GM19452 (cell line): ENCODE measurements around the gene VLDLR.

Experiments
- ATAC-seq: cut with Tn5 transposase; IDR thresholded peaks from one replicate; pipeline ENCODE4 v1.9.1; 2021; ENCODE audit not compliant: unreplicated experiment

Gene VLDLR

DNA sequence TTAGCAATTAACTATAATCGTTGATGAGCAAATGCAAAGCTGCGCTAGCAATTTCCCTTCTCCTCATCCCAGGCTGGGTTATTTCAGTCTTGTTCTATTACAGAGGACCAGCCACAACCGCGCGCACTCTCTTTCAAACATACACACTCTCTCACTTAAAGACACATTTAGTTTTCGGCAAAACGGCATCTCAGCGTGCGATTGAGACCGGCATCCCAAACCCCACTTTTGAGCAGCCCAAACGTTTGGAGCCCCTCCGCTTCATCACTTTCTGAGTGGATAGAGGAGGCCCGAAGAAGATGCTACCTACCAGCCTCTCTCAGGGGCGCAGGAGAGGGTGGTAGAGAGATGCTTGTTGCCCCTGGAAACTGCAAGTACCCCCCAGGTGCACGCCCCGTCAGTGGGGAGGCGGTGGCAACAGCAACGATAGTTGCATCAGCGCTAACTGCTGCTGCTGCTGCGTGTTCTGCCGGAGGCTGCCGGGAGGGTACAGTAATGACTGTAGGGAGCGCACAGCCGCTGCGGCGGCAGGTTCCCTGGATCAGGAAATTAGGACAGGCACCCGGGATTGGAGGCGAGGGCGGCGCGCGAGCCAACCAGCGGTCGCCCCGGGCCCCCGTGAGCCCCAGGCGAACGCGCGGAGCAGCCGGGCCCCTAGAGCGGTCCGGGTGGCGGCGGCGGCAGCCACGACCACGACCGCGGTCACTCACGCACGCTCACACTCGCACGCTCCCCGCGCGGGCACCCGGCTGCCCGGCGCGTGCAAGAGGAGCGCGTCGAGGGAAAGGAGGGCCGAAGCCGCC lies 467 bp upstream of the VLDLR start:
- peak; percentile 42 for ATAC-seq

- peak; percentile 24 for ATAC-seq
Measured at GRCh38 chr9:2622461-2623287, 1.1 kb downstream of the VLDLR start.

GRCh38 chr9:2623288-2624050 lies 1.9 kb downstream of the VLDLR start:
- no peak for ATAC-seq

GRCh38 chr9:2624051-2624682 lies 2.6 kb downstream of the VLDLR start:
- no peak for ATAC-seq

DNA sequence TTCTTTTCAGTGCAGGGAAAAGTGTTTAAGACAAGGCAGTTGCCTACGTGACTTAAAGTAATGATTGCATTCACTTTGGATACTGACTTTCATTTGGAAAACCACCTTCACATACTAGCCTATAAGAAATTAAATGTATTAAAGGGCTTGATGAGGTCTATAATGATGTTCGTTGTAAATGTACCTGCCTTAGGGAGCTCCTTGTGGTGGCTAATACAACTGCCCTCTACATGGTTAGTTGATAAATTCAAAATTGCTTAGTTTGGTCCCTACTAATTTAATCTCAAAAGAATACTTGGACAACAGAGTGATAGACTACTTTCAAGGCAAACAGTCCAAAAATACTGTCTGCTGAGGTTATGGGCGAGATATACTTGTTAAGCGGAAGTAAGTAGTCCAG lies 3.8 kb downstream of the VLDLR start:
- no peak for ATAC-seq

DNA sequence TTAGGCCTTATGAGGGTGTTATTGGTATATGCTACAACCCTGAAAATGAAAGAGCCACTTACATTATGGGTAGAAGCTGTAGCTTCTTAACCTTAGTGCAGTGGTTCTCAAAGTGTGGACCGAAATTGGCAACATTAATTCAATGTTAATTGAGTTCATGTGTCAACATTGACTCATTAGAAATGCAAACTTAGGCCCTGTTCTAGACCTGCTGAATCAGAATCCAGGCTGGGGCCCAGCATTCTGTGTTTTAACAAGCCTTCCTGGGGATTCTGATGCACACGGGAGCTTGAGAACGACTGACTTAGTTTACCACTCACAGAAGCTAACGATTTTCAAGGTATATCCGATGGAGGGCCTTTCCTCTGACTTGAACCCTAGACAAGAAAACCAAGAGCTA lies 7.3 kb downstream of the VLDLR start:
- ATAC-seq, result no peak

DNA sequence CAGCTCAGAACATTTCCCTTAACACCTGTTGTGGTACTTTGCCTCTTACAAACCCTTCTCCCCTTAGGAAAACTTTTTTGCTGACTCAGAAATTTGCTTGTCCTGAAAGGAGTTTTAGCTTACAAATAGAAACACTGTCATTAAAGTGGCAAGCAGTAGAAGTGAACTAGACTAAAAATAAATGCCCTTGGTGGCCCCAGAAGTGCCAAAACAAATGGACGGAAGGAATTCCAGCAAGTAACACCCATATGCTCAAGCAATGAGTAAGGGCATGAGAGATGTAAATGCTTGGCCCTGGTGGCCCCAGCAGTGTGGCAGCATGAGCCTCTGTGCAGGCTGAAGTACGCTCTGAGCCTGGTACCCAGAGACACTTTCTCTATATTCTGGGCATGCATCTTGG lies 8.6 kb downstream of the VLDLR start:
- no peak for ATAC-seq

DNA sequence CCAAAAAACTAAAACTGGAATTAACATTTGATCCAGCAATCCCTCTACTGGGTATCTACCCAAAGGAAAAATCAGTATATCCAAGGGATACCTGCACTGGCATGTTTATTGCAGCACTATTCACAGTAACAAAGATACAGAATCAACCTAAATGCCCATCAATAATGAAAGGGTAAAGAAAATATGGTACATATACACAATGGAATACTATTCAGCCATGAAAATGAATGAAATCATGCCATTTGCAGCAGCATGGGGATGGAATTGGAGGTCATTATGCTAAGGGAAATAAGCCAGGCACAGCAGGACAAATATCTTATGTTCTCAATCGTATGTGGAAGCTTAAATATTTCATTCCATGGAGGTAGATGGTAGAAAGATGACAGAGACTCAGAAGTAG lies 9.7 kb downstream of the VLDLR start:
- ATAC-seq, result no peak

DNA sequence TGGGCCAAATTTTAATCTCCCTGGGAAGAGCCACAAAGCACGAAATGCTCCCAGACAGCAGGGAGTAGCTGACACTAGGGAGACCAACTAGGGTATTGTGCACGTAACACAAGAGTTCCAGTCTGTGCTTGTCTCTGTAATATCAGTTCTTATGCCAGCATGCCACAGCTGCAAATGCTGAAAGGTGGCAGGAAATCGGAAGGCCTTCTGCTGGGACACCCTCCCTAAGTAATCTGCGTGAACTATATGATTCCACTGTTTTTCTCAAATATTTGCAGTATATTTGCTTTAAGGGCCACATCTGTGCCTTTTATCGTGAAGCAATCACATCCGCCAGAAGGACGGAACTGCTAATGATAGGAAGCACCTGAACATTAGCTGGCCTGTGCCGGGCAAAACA lies 12.6 kb downstream of the VLDLR start:
- ATAC-seq, result no peak

- no peak for ATAC-seq
Measured at GRCh38 chr9:2634818-2635217, 13.2 kb downstream of the VLDLR start.

DNA sequence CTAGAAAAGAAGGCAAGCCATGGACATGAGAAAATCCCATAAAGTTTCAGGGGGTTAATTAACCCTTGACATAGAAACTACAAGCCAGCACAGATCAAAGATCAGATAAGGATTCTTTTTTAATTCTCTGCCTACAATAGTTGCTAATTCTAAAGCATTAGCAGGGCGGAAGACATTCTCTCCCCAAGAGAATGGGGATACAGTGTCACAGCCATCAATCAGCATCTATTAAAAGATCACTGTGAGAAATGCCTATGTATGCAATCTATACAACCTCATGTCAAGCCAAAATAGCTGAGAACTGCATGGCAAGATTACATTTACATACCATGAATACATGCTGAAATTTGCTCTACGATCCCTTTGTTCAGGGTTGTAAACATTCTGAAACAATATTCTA lies 14.3 kb downstream of the VLDLR start:
- ATAC-seq, result no peak

DNA sequence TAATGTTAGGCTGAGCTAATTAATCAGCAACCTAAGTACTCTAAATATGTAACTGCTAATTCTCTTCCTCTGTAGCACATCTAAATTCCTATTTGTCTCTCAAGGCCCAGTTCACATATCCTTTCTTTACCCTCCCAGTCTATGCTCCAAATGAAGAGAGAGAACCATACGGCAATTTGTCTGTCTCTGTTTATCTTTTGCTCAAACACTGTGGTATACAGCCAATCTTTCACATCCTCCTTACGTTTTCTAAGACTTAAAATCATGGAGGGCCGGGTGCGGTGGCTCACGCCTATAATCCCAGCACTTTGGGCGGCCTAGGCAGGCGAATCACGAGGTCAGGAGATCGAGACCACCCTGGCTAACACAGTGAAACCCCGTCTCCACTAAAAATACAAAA lies 15.8 kb downstream of the VLDLR start:
- no peak for ATAC-seq

- ATAC-seq, result peak; percentile 59
Measured at GRCh38 chr9:2638871-2639673, 17.5 kb downstream of the VLDLR start.

DNA sequence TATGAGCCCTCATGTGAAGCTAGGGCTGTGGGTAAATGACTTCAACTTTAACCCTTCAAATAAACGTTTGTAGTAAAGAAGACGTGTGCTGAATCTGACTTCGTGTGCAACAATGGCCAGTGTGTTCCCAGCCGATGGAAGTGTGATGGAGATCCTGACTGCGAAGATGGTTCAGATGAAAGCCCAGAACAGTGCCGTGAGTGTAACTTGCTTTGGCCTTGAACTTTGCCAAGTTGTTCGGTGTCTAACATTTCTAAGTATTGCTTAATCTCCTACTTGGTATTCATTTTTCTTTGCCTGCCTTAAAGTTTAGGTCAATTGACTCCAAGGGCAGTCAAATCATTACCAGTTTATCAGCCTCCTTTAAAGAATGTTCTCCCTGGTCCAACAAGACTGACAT lies 18.2 kb downstream of the VLDLR start:
- no peak for ATAC-seq

DNA sequence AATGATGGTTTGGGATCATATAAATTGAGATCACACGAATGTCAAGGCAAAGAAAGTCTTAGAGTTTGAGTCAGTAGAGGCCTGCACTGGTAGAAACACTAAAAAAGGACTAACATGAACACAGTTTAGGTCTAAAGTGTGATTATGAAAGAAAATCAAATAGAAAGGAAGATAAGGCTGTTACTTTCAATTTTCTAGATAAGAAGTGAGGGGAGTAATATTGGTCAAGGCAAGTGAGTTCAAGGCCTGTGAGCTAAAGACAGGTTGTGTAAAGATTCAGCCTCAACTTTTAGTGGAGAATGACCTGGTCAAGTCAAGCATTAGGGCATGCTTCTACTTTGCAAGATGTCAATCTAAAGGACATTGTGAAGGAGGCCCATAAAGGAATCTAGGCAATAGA lies 19.0 kb downstream of the VLDLR start:
- ATAC-seq, result no peak

DNA sequence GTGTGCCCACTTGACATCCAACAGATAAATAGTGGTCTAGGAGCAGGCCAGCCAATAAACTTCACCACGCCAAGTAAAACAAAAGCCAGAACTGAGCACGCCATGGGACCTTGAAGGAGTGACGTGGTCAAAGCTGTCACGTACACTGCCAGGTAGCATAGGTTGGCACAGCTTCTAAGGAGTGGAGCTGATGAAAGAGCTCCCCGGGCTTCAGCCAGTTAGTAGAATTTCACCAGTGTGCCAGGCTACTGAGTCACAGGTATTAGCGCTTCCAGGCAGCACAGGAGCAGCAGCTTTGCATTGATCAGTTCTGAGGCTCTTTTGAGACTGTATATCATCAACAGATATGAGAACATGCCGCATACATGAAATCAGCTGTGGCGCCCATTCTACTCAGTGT lies 19.4 kb downstream of the VLDLR start:
- no peak for ATAC-seq

- no peak for ATAC-seq
Measured at GRCh38 chr9:2642068-2642467, 20.5 kb downstream of the VLDLR start.

- no peak for ATAC-seq
Measured at GRCh38 chr9:2645569-2645968, 24.0 kb downstream of the VLDLR start.

GRCh38 chr9:2655411-2655901 lies 33.9 kb downstream of the VLDLR start:
- ATAC-seq, result no peak

DNA sequence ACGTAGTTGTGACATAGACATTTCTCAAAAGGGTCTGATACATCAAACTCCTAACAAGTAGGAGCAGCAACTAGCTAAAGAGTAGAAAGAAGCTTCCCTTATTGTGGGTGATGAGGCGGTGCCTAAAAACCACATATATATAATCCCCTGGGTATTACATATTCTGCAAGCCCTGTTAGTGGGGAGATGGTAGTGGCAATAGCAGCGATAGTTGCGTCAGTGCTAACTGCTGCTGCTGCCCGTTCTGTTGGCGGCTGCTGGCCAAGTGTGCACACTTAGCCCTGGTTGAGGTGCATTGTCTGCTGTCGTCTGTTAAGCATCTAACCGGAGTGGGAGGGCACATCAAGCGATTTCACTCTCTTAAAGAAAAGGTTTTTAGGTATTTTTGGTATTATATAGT lies 35.8 kb downstream of the VLDLR start:
- ATAC-seq, result peak; percentile 64
